Esophagus muscularis mucosa (tissue), 4 donors: ENCODE results near the gene CYSTM1.

Experiments
- CTCF ChIP-seq, 3 experiments: fragments of 200-600 bp in 2 of 3; fragments of 450-650 bp in 1 of 3; sonication (generic) in 2 of 3; IDR thresholded peaks; one replicate each; pipeline ENCODE4 v1.5.1; 2017 to 2019; ENCODE audit warnings: antibody characterized with exemption in 3 of 3, mild to moderate bottlenecking in 2 of 3, moderate library complexity in 1 of 3
- EP300 ChIP-seq: sonication (generic); formaldehyde crosslinking; IDR thresholded peaks from one replicate; pipeline ENCODE4 v1.6.1; 2017; ENCODE audit warnings: antibody characterized with exemption
- POLR2A ChIP-seq: fragments of 450-650 bp; IDR thresholded peaks from one replicate; pipeline ENCODE4 v1.6.1; 2017; ENCODE audit warnings: antibody characterized with exemption, moderate library complexity, mild to moderate bottlenecking, low read depth
- POLR2AphosphoS5 ChIP-seq, 2 donors: sonication (generic); formaldehyde crosslinking; IDR thresholded peaks; one replicate each; pipeline ENCODE4 v1.6.1; 2017; ENCODE audit warnings: antibody characterized with exemption in 2 of 2

GRCh38 chr5:140259500-140259899, 84.5 kb downstream of the CYSTM1 start:
- TF ChIP-seq POLR2A = no peak
- TF ChIP-seq CTCF (IDR thresholded peaks at IDR 0.05) = no peak
- no peak for TF ChIP-seq EP300
- no peak for TF ChIP-seq POLR2AphosphoS5 (IDR thresholded peaks at IDR 0.05)
